SK-N-SH (cell line): Measurements from ENCODE around the gene CX3CR1.
"Not testable (repeated sequence)": the region's sequence is repeated elsewhere in the genome, so short reads cannot be mapped to it uniquely, and the experiment has no call there.

Experiments used
- CHD2 ChIP-seq: fragments of 150-350 bp; IDR thresholded peaks from 2 replicates; pipeline ENCODE4 v1.6.1; 2018; ENCODE audit warnings: low read length; ENCODE audit not compliant: partially characterized antibody
- GATA2 ChIP-seq: sonication (generic); formaldehyde crosslinking; IDR thresholded peaks from 2 replicates; pipeline ENCODE4 v1.5.0; 2020; ENCODE audit warnings: mild to moderate bottlenecking, missing genetic modification reagents
- JUND ChIP-seq: IDR thresholded peaks from 2 replicates; pipeline ENCODE4 v1.4.0; 2012
- MXI1 ChIP-seq: IDR thresholded peaks from 2 replicates; pipeline ENCODE4 v1.6.1; 2012; ENCODE audit warnings: mild to moderate bottlenecking, low read depth, low read length, improper control_type of control experiment
- POLR2AphosphoS5 ChIP-seq: IDR thresholded peaks from 2 replicates; pipeline ENCODE4 v1.6.1; 2012; ENCODE audit warnings: low read depth, low read length
- RFX5 ChIP-seq: IDR thresholded peaks from 2 replicates; pipeline ENCODE4 v1.6.1; 2012; ENCODE audit warnings: mild to moderate bottlenecking, improper control_type of control experiment, low read length
- USF2 ChIP-seq: fragments of 150-350 bp; IDR thresholded peaks from 2 replicates; pipeline ENCODE4 v1.6.1; 2017; ENCODE audit warnings: antibody characterized with exemption, low read length, low read depth, borderline replicate concordance
- ZBTB33 ChIP-seq: IDR thresholded peaks from 2 replicates; pipeline ENCODE4 v1.4.0; 2012; ENCODE audit warnings: low read depth, borderline replicate concordance
- TF ChIP-seq, protein P1 (sequence below): fragments of 200-600 bp; sonication (generic); IDR thresholded peaks from 2 replicates; pipeline ENCODE4 v1.6.1; 2017; ENCODE audit warnings: antibody characterized with exemption, mild to moderate bottlenecking, moderate library complexity
- TF ChIP-seq, protein P2 (sequence below): IDR thresholded peaks from 2 replicates; pipeline ENCODE4 v1.6.1; 2012; ENCODE audit warnings: mild to moderate bottlenecking, low read depth, low read length, moderate library complexity

DNA sequence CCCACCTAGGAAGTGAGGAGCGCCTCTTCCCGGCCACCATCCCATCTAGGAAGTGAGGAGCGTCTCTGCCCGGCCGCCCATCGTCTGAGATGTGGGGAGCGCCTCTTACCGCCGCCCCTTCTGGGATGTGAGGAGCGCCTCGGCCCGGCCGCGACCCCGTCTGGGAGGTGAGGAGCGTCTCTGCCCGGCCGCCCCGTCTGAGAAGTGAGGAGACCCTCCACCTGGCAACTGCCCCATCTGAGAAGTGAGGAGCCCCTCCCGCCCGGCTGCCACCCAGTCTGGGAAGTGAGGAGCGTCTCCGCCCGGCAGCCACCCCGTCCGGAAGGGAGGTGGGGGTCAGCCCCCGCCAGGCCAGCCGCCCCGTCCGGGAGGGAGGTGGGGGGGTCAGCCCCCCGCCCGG, 52.2 kb downstream of the CX3CR1 start:
- TF ChIP-seq, protein P1, sequence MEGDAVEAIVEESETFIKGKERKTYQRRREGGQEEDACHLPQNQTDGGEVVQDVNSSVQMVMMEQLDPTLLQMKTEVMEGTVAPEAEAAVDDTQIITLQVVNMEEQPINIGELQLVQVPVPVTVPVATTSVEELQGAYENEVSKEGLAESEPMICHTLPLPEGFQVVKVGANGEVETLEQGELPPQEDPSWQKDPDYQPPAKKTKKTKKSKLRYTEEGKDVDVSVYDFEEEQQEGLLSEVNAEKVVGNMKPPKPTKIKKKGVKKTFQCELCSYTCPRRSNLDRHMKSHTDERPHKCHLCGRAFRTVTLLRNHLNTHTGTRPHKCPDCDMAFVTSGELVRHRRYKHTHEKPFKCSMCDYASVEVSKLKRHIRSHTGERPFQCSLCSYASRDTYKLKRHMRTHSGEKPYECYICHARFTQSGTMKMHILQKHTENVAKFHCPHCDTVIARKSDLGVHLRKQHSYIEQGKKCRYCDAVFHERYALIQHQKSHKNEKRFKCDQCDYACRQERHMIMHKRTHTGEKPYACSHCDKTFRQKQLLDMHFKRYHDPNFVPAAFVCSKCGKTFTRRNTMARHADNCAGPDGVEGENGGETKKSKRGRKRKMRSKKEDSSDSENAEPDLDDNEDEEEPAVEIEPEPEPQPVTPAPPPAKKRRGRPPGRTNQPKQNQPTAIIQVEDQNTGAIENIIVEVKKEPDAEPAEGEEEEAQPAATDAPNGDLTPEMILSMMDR, result not testable (repeated sequence)
- not testable (repeated sequence) for TF ChIP-seq ZBTB33; GATA2 (CRISPR knock-in tag); MXI1; CHD2; USF2; JUND; RFX5; POLR2AphosphoS5
- TF ChIP-seq, protein P2, sequence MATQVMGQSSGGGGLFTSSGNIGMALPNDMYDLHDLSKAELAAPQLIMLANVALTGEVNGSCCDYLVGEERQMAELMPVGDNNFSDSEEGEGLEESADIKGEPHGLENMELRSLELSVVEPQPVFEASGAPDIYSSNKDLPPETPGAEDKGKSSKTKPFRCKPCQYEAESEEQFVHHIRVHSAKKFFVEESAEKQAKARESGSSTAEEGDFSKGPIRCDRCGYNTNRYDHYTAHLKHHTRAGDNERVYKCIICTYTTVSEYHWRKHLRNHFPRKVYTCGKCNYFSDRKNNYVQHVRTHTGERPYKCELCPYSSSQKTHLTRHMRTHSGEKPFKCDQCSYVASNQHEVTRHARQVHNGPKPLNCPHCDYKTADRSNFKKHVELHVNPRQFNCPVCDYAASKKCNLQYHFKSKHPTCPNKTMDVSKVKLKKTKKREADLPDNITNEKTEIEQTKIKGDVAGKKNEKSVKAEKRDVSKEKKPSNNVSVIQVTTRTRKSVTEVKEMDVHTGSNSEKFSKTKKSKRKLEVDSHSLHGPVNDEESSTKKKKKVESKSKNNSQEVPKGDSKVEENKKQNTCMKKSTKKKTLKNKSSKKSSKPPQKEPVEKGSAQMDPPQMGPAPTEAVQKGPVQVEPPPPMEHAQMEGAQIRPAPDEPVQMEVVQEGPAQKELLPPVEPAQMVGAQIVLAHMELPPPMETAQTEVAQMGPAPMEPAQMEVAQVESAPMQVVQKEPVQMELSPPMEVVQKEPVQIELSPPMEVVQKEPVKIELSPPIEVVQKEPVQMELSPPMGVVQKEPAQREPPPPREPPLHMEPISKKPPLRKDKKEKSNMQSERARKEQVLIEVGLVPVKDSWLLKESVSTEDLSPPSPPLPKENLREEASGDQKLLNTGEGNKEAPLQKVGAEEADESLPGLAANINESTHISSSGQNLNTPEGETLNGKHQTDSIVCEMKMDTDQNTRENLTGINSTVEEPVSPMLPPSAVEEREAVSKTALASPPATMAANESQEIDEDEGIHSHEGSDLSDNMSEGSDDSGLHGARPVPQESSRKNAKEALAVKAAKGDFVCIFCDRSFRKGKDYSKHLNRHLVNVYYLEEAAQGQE, result not testable (repeated sequence)
